Measurements from ENCODE around the gene ALPK1.

ALPK1 gene

DNA sequence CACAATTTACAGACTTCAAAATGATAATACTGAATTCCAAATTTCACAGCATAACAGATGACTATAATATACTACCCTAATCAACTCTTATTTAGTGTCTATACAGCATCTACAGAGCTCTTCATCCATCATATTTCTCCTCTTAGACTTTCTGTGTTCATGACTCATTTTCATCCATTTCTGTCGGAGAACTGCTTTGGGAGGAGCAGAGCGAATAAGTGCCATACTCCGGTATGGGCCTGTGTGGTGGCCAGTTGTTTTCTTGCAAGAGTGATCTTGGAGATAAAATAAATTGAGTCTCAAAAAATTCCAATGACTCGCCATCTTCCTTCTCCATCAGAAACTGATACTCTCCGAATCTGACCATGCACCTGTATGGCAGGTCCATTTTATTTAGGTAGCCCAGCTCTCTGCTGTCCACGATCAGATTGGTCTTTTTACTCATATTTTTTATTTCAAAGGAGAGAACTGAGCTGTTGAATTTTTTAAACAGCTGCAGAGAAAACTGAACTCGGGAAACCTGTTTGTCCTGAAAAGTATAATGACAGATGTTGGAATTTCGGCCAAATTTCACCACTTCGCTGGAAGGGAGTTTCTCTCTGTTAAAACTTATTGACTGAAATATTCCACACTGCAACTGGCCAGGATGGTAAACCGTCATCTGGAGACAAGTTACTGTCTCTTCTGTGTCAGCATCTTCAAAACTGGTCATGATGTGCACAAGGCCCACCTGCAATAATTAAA, 19.3 kb upstream of the ALPK1 start:
- TF ChIP-seq, protein P1, sequence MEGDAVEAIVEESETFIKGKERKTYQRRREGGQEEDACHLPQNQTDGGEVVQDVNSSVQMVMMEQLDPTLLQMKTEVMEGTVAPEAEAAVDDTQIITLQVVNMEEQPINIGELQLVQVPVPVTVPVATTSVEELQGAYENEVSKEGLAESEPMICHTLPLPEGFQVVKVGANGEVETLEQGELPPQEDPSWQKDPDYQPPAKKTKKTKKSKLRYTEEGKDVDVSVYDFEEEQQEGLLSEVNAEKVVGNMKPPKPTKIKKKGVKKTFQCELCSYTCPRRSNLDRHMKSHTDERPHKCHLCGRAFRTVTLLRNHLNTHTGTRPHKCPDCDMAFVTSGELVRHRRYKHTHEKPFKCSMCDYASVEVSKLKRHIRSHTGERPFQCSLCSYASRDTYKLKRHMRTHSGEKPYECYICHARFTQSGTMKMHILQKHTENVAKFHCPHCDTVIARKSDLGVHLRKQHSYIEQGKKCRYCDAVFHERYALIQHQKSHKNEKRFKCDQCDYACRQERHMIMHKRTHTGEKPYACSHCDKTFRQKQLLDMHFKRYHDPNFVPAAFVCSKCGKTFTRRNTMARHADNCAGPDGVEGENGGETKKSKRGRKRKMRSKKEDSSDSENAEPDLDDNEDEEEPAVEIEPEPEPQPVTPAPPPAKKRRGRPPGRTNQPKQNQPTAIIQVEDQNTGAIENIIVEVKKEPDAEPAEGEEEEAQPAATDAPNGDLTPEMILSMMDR (IDR thresholded peaks at IDR 0.05; ENCODE audit: borderline replicate concordance, insufficient read depth, low read depth, low read length), result no peak
- no peak overlapping the region for H3K4me3 ChIP-seq (ENCODE audit: low read depth, low read length)

DNA sequence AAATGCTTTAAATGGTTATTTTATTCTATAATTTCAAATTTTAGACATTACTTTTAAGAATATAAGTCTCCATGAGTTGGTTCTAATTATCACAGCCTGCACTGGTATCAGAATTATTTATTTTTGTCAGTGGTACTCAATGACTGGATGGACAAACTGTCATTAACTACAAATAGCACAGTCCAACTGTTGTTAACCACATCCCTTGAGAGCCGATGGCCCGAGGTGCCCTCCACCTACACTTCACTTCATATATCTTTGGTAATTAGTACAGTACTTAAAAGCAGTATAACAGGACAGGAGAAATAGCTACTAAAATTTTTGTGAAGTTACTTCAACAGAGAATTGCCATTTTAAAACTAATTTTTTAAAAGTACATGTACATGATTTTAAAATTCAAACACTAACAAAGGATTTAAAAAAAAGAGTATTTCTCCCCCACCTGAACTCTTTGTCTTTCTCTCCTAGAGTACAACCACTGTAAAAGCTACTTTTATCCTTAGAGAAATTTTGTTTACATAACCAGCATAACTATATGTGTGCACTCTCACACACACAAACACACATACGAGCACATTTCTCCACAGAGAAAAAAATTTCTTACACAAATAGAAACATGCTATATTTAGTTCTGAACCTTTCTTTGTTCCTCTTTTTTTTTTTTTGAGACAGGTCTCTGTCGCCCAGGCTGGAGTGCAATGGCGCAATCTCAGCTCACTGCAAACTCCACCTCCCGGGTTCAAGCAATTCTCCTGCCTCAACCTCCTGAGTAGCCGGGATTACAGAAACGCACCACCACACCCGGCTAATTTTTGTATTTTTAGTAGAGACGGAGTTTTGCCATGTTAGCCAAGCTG, 17.9 kb upstream of the ALPK1 start:
- H3K4me3 ChIP-seq (ENCODE audit: low read depth, low read length), result peak overlapping the region; percentile 43
- TF ChIP-seq, protein P1 (IDR thresholded peaks at IDR 0.05; ENCODE audit: borderline replicate concordance, insufficient read depth, low read depth, low read length), result no peak

DNA sequence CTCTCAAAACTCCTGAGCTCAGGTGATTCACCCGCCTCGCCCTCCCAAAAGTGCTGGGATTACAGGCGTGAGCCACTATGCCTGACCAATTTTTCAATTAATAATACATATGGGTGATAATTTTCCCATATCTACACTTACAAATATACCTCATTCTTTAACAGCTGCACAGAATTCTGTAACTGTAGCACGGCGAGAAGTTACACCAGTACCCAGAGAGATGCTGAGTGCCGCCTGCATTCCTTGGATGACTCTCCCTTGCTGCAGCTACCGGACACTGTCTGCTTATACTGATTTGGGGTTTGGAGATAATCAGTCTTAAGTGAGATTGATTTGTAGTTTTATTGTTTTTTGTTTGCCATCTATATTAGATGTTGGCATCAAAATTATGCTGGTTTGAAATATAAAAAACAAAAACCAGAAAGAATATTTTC, 17.3 kb upstream of the ALPK1 start:
- peak overlapping the region; percentile 43 for H3K4me3 ChIP-seq (ENCODE audit: low read depth, low read length)
- TF ChIP-seq, protein P1 (IDR thresholded peaks at IDR 0.05; ENCODE audit: borderline replicate concordance, insufficient read depth, low read depth, low read length), result no peak

DNA sequence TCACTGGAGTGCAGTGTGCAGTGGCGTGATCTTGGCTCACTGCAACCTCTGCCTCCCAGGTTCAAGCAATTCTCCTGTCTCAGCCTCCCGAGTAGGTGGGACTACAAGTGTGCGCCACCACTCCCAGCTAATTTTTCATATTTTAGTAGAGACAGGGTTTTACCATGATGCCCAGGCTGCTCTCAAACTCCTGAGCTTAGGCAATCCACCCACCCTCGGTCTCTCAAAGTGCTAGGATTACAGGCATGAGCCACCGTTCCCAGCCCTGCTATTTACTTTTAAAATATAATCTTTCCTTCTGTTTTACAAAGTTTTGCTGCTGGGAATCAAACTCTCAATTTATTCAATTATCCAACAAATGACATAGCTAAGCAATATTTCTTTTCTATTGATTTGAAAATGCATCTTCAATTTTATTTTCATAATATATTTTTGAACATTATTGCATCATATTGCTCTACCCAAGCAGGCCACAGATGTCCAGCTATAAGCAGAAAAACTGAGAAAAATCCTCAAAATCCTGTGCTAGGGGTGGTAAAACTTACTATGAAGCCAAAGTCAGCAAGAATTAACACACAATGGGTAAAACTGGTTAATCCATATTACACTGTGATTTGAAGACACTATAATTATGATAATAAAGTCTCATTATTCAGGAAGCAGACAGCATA, 16.6 kb upstream of the ALPK1 start:
- TF ChIP-seq, protein P1 (IDR thresholded peaks at IDR 0.05; ENCODE audit: borderline replicate concordance, insufficient read depth, low read depth, low read length), result no peak
- H3K4me3 ChIP-seq (ENCODE audit: low read depth, low read length), result peak overlapping the region; percentile 43

DNA sequence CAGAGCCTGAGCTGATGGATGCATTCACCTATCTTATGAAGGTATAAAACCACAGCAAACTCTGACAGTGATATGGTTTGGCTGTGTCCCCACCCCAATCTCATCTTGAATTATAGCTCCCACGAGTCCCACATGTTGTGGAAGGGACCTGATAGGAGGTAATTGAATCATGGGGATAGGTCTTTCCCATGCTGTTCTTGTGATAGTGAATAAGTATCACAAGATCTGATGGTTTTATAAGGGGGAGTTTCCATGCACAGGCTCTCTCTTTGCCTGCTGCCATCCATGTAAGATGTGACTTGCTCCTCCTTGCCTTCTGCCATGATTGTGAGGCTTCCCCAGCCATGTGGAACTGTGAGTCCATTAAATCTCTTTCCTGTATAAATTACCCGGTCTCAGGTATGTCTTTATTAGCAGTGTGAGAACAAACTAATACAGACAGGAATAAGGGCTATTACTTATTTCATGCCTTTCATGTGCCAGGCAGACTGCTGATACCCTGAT, 15.2 kb upstream of the ALPK1 start:
- peak overlapping the region; percentile 84 for H3K4me3 ChIP-seq (ENCODE audit: low read depth, low read length)

DNA sequence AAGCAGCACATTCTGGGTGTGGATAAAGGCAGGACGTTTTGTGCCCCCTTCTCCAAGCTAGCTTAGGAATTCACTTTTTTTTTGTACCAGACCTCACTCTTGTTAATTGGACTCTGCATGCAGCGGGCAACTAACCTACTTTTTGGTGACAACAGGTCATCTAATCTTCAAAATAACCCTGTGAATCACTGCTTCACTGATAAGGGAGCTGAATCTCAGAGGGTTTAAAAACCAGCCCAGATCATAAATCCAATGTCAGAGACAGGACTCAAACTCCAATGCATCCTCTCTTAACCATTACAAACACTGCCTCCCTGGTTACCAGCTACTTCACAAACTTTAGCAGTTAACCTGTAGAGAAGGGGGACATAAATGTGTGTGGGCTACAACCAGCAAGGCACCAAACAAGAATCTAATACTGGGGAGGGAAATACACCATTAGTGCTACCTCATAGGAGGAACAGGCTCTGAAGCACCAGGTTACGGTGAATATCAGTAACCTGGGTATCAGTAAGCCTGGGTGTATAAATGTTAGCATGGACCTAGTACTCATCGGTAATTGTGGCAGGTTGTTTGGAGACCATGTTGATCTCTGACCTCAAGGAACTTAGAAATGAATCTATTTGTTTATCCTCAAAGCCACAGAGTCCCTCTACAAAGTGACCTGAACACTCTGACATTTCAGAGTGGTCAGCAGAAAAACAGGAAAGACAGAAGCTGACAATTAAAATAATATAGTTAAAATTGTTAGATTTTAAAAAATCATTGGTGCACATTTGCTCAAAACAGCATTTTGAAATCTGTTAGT, 14.1 kb upstream of the ALPK1 start:
- TF ChIP-seq, protein P1 (IDR thresholded peaks at IDR 0.05; ENCODE audit: borderline replicate concordance, insufficient read depth, low read depth, low read length), result no peak
- H3K4me3 ChIP-seq (ENCODE audit: low read depth, low read length), result peak overlapping the region; percentile 84

All from GM12875 (cell line).